ENCODE data around the gene C14orf180. TPM values are rescaled to one million over a fixed set of nuclear protein-coding genes. Genes with fewer than 3 reads are reported as not detected.

C14orf180 gene
- total RNA-seq, 1 donor from 2014 or later: not detected

GRCh38 chr14:104601786-104602185 lies 22.2 kb downstream of the C14orf180 start:
- H3K27ac ChIP-seq: no peak overlapping the region
- H3F3A ChIP-seq (ENCODE audit: low read depth): no peaks in the 10 kb centered on the region
- Mint-ChIP-seq H3K4me3 (no peak overlapping the region), H3K4me1 (peaks cover 24% of the 10 kb centered on the region), H3K27me3 (ENCODE audit: insufficient read depth, low read depth) (peaks cover 30% of the 10 kb centered on the region), H3K27ac (no peak overlapping the region), H3K9me3 (no peaks in the 10 kb centered on the region), H3K36me3 (no peaks in the 10 kb centered on the region)
- peaks cover 23% of the 10 kb centered on the region for H4K20me1 ChIP-seq (ENCODE audit: low read depth)
- no peaks in the 10 kb centered on the region for H3K36me3 ChIP-seq
- H3K27me3 ChIP-seq: peaks cover 32% of the 10 kb centered on the region
- peaks cover 22% of the 10 kb centered on the region for H3K4me1 ChIP-seq
- no peak for DNase-seq (ENCODE audit: low spot score)
- no peaks in the 10 kb centered on the region for H3K9me3 ChIP-seq (ENCODE audit: low read depth)
- no peak overlapping the region for H2AFZ ChIP-seq (replicated peaks)
- no peaks in the 10 kb centered on the region for H3K79me2 ChIP-seq (ENCODE audit: low read depth)
- no peak overlapping the region for H3K9ac ChIP-seq
- H3K4me2 ChIP-seq: no peak overlapping the region
- H3K4me3 ChIP-seq: no peak overlapping the region
- no peak for TF ChIP-seq EZH2 (IDR thresholded peaks at IDR 0.05)
- TF ChIP-seq EZH2phosphoT487 (IDR thresholded peaks at IDR 0.05): no peak

GRCh38 chr14:104602315-104602932 lies 22.9 kb downstream of the C14orf180 start:
- no peak overlapping the region for H3K4me3 ChIP-seq
- peaks cover 38% of the 10 kb centered on the region for H3K27me3 ChIP-seq
- no peaks in the 10 kb centered on the region for H3K79me2 ChIP-seq (ENCODE audit: low read depth)
- no peaks in the 10 kb centered on the region for H3F3A ChIP-seq (ENCODE audit: low read depth)
- TF ChIP-seq, protein P1, sequence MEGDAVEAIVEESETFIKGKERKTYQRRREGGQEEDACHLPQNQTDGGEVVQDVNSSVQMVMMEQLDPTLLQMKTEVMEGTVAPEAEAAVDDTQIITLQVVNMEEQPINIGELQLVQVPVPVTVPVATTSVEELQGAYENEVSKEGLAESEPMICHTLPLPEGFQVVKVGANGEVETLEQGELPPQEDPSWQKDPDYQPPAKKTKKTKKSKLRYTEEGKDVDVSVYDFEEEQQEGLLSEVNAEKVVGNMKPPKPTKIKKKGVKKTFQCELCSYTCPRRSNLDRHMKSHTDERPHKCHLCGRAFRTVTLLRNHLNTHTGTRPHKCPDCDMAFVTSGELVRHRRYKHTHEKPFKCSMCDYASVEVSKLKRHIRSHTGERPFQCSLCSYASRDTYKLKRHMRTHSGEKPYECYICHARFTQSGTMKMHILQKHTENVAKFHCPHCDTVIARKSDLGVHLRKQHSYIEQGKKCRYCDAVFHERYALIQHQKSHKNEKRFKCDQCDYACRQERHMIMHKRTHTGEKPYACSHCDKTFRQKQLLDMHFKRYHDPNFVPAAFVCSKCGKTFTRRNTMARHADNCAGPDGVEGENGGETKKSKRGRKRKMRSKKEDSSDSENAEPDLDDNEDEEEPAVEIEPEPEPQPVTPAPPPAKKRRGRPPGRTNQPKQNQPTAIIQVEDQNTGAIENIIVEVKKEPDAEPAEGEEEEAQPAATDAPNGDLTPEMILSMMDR (IDR thresholded peaks at IDR 0.05): no peak
- TF ChIP-seq EZH2phosphoT487 (IDR thresholded peaks at IDR 0.05): no peak
- TF ChIP-seq EZH2 (IDR thresholded peaks at IDR 0.05): no peak
- H2AFZ ChIP-seq (replicated peaks): no peak overlapping the region
- peaks cover 24% of the 10 kb centered on the region for H3K4me1 Mint-ChIP-seq
- H3K9me3 Mint-ChIP-seq: no peaks in the 10 kb centered on the region
- H3K36me3 ChIP-seq: no peaks in the 10 kb centered on the region
- H3K9me3 ChIP-seq (ENCODE audit: low read depth): no peaks in the 10 kb centered on the region
- H4K20me1 ChIP-seq (ENCODE audit: low read depth): peaks cover 24% of the 10 kb centered on the region
- no peak overlapping the region for H3K4me3 Mint-ChIP-seq
- H3K9ac ChIP-seq: no peak overlapping the region
- no peaks in the 10 kb centered on the region for H3K36me3 Mint-ChIP-seq
- peaks cover 35% of the 10 kb centered on the region for H3K27me3 Mint-ChIP-seq (ENCODE audit: insufficient read depth, low read depth)
- DNase-seq (ENCODE audit: low spot score): no peak
- H3K4me2 ChIP-seq: no peak overlapping the region
- H3K27ac ChIP-seq: no peak overlapping the region
- peaks cover 22% of the 10 kb centered on the region for H3K4me1 ChIP-seq
- no peak overlapping the region for H3K27ac Mint-ChIP-seq

GRCh38 chr14:104602933-104603325 lies 23.4 kb downstream of the C14orf180 start:
- Histone ChIP-seq H3K4me1 (peaks cover 22% of the 10 kb centered on the region), H2AFZ (replicated peaks) (no peak overlapping the region), H3K4me2 (no peak overlapping the region), H3K27me3 (peaks cover 43% of the 10 kb centered on the region), H3F3A (ENCODE audit: low read depth) (no peaks in the 10 kb centered on the region), H3K27ac (no peak overlapping the region), H3K36me3 (no peaks in the 10 kb centered on the region), H3K79me2 (ENCODE audit: low read depth) (no peaks in the 10 kb centered on the region), H3K9me3 (ENCODE audit: low read depth) (no peaks in the 10 kb centered on the region), H4K20me1 (ENCODE audit: low read depth) (peaks cover 24% of the 10 kb centered on the region), H3K9ac (no peak overlapping the region), H3K4me3 (no peak overlapping the region)
- Mint-ChIP-seq H3K36me3 (no peaks in the 10 kb centered on the region), H3K27me3 (ENCODE audit: insufficient read depth, low read depth) (peaks cover 39% of the 10 kb centered on the region), H3K9me3 (no peaks in the 10 kb centered on the region), H3K4me1 (peaks cover 24% of the 10 kb centered on the region), H3K4me3 (no peak overlapping the region), H3K27ac (no peak overlapping the region)
- TF ChIP-seq EZH2phosphoT487 (IDR thresholded peaks at IDR 0.05) (no peak), EZH2 (IDR thresholded peaks at IDR 0.05) (no peak)
- TF ChIP-seq, protein P1 (IDR thresholded peaks at IDR 0.05): no peak
- DNase-seq (ENCODE audit: low spot score): no peak

DNA sequence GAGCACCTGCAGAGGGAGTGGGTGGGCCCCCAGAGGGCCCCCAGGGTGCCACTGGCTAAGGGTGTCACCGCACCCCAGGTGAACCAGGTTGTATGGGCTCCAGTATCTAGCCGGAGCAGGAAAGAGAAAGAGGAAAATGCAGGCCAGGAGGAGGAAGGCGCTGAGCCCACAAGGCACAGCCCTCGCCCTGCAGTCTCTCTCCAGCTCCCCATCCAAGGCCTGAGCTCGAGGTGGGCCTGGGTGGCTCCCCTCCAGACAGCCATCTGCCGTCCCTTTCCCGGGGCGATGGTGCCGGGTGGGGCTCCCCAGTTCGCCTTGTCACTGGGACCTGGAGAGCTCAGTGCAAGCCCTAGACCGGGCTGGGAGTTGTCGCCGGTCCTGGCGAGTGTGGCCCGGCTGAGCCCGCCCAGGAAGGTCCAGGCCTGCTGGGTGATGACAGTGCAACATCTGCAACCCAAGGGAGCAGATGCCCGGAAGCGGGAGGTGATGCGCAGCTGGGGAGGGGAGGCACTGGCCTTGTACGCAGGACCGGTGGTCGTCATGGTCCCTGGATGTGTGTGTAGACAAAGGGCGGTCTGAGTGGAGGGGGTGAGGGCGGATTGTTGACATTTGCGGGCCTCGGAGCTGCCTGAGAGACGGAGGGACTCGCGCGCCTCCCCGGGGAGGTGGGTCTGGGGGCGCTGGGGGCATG lies 24.3 kb downstream of the C14orf180 start:
- Mint-ChIP-seq H3K27me3 (ENCODE audit: insufficient read depth, low read depth) (peaks cover 41% of the 10 kb centered on the region), H3K9me3 (no peaks in the 10 kb centered on the region), H3K36me3 (no peaks in the 10 kb centered on the region), H3K4me3 (peak overlapping the region; percentile 80), H3K4me1 (peaks cover 20% of the 10 kb centered on the region), H3K27ac (no peak overlapping the region)
- H3F3A ChIP-seq (ENCODE audit: low read depth): no peaks in the 10 kb centered on the region
- H3K27ac ChIP-seq: no peak overlapping the region
- H3K4me2 ChIP-seq: peak overlapping the region; percentile 99
- peaks cover 52% of the 10 kb centered on the region for H3K27me3 ChIP-seq
- TF ChIP-seq, protein P1 (IDR thresholded peaks at IDR 0.05): no peak
- TF ChIP-seq EZH2 (IDR thresholded peaks at IDR 0.05) (no peak), EZH2phosphoT487 (IDR thresholded peaks at IDR 0.05) (no peak)
- H2AFZ ChIP-seq (replicated peaks): peak overlapping the region; percentile 98
- peaks cover 22% of the 10 kb centered on the region for H3K4me1 ChIP-seq
- H3K79me2 ChIP-seq (ENCODE audit: low read depth): no peaks in the 10 kb centered on the region
- H3K9me3 ChIP-seq (ENCODE audit: low read depth): no peaks in the 10 kb centered on the region
- no peak overlapping the region for H3K9ac ChIP-seq
- H3K36me3 ChIP-seq: no peaks in the 10 kb centered on the region
- peak overlapping the region; percentile 55 for H3K4me3 ChIP-seq
- no peak for DNase-seq (ENCODE audit: low spot score)
- peaks cover 24% of the 10 kb centered on the region for H4K20me1 ChIP-seq (ENCODE audit: low read depth)

Measured in neural progenitor cell (in vitro differentiated cells).